ENCODE data around the gene PPP2R5C. TPM values are rescaled to one million over a fixed set of nuclear protein-coding genes. Genes with fewer than 3 reads are reported as not detected.

Gene PPP2R5C
- total RNA-seq, 4 donors from 2014 or later, result 73.7 to 90.5 (median 87.6) TPM

GRCh38 chr14:101956179-101956885 is 194.8 kb downstream of the PPP2R5C start:
- no peak for TF ChIP-seq CTCF (IDR thresholded peaks at IDR 0.05)
- DNase-seq (ENCODE audit: low spot score) (no peak), ATAC-seq (ENCODE audit: low FRiP score) (no peak)

- TF ChIP-seq CTCF (IDR thresholded peaks at IDR 0.05), result no peak
- ATAC-seq (ENCODE audit: low FRiP score) (no peak), DNase-seq (ENCODE audit: low spot score) (no peak)
These were observed 196.1 kb downstream of the PPP2R5C start for GRCh38 chr14:101957406-101958234.

GRCh38 chr14:101958418-101959180 is 197.1 kb downstream of the PPP2R5C start:
- no peak for DNase-seq (ENCODE audit: low spot score)
- ATAC-seq (ENCODE audit: low FRiP score), result no peak
- no peak for TF ChIP-seq CTCF (IDR thresholded peaks at IDR 0.05)

- DNase-seq (ENCODE audit: low spot score), result no peak
- TF ChIP-seq CTCF (IDR thresholded peaks at IDR 0.05), result no peak
- no peak for ATAC-seq (ENCODE audit: low FRiP score)
These were observed 197.8 kb downstream of the PPP2R5C start for GRCh38 chr14:101959277-101959676.

GRCh38 chr14:101960225-101960624 is 198.7 kb downstream of the PPP2R5C start:
- DNase-seq (ENCODE audit: low spot score) (no peak), ATAC-seq (ENCODE audit: low FRiP score) (no peak)

More at GRCh38 chr14:101960225-101960624, 198.7 kb downstream of the PPP2R5C start:
- TF ChIP-seq CTCF (IDR thresholded peaks at IDR 0.05), result no peak

Measured in omental fat pad (tissue), 4 donors.